KBM-7 (cell line): ENCODE results near the gene SIT1.
"Not testable (repeated sequence)": the region's sequence is repeated elsewhere in the genome, so short reads cannot be mapped to it uniquely, and the experiment has no call there.

Source experiments
- DNase-seq: peaks from one replicate; pipeline ENCODE4 v3.0.0-alpha.2; 2015
- in situ Hi-C: fragments of 300-500 bp; cut with MboI; formaldehyde crosslinking; loops from 2 replicates; pipeline ENCODE4 v1.14.3; 2020; ENCODE audit warnings: low sequenced_read_pairs, low pct_unique_long_range_greater_than_20kb, mixed read lengths

SIT1 gene

DNA sequence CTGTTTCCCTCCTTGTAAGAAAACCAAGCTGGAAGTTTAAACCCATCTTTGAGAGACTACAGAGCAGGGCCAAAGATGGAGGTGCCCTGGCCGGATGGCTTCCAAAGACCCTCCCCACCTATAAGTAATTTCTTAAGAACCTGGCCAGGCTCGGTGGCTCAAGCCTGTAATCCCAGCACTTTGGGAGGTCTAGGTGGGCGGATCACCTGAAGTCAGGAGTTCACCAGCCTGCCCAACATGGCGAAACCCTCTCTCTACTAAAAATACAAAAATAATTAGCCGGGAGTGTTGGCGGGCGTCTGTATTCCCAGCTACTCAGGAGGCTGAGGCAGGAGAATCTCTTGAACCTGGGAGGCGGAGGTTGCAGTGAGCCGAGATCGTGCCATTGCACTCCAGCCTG is 5.0 kb downstream of the SIT1 start:
- DNase-seq, in situ Hi-C loops: not testable (repeated sequence)

DNA sequence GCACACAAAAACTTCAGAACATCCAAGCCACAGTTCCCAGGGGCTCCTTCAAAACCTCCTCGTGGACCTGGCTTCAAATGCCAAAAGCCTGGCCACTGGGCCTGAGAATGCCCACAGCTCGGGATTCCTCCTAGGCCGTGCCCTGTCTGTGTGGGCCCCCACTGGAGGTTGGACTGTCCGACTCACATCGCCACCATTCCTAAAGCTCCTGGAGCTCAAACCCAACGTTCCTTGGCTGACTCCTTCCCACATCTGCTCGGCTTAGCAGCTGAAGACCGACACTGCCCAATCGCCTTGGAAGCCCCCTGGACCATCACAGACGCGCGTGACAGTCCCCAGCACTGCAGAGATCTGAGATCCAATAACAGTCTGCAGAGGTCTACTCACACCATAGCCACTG is 7.7 kb downstream of the SIT1 start:
- no peak for DNase-seq
- in situ Hi-C loops, result no loop called here

DNA sequence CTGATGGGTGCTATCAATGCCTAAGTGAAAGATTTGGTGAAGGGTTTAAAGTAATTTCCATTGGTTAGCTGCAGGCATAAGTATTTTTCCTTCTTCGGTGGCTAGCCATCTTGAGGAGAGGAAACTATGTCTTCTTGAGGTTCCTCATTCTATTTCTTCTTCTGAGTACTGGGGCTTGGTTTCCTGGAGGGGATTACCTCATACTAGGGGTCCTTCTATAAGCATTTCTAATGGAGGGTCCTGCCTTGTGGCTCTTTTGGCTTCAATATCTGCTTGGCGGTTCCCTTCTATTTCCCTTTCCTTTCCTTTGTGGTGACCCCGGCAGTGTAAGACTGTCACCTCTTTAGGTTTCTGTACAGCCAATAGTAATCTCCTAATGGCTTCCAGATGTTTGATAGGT is 9.3 kb downstream of the SIT1 start:
- in situ Hi-C loops, result not testable (repeated sequence)
- peak; percentile 53 for DNase-seq

DNA sequence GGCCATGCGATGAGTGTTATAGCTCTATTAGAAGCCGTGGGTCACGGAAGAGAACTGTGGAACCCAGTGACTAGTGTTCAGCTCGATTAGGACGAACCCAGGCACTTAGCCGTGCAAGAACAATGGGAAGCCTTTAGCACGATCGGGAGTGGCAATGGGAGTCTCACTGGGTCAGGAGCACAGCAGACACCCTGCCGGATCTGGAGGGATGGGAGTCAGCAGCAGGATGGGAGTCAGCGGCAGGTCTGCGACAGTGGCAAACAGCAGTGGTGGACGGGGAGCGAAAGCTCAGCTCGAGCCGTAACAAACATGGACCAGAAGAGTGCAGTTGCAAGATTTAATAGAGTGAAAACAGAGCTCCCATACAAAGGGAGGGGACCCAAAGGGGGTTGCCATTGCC is 10.3 kb downstream of the SIT1 start:
- in situ Hi-C loops, DNase-seq: not testable (repeated sequence)

DNA sequence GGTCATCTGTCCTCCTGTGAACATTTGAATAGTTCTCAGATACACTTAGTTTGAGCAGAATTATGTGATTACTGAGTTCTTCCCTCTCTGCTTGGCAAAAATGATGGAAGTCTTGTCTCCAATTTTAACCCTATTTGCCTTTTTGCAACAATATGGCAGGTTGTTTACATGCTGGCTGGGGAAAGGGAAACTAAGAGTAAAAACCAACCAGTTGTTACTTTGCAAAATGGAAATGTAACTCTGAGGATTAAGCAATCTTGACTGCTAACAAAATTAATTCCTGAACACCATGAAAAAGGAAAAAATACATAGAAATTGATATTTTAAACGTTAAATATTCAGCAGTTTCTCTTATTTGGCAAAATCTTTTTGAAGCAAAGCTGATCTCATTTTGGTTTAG is 11.1 kb downstream of the SIT1 start:
- in situ Hi-C loops, result no loop called here
- DNase-seq, result no peak

DNA sequence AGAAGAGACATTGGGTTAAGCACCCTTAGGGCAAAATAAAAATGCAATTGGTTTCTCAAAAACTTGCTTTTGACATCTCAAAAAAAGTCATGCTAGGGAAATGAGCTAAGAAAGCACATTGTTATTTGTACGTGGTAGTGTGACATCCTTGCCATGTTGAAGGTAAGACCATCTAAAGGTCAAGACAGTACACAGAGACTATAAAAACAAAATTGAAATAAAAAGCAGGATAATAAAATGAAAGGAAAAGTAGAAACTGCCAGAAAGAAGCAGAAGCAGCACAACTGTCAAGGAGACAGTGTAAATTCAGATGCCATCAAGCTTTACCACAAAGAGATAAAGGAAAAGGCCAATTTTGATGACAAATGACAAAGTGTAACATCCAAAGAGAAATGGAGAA is 11.5 kb downstream of the SIT1 start:
- DNase-seq, in situ Hi-C loops: not testable (repeated sequence)

DNA sequence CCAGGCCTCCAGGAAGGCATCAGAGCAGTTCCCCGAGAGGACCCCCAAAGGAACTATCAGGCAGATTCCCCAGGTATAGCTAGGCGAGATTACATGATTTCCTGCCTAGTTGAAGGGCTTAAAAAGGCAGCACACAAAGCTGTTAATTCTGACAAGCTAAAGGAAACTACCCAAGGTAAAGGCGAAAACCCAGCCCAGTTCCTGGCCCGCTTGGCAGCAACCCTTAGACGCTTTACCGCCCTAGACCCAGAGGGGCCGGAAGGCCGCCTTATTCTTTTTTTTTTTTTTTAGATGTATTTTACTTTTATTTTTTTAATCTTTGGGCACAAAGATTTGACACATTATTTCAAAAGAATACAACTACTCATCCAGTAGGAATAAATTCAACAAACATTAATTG is 12.0 kb downstream of the SIT1 start:
- DNase-seq, in situ Hi-C loops: not testable (repeated sequence)

DNA sequence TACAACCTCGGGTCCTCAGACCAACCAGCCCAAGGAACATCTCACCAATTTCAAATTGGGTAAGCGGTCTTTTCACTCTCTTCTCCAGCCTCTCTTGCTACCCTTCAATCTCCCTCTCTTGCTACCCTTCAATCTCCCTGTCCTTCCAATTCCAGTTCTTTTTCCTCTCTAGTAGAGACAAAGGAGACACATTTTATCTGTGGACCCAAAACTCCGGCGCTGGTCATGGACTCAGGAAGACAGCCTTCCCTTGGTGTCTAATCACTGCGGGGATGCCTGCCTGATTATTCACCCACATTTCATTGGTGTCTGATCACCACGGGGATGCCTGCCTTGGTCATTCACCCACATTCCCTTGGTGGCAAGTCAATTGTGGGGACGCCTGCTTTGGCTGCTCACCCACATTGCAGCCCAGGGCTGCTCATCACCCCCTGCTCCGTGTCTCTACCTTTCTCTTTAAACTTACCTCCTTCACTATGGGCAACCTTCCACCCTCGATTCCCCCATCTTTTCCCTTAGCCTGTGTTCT is 13.2 kb downstream of the SIT1 start:
- DNase-seq, in situ Hi-C loops: not testable (repeated sequence)

DNA sequence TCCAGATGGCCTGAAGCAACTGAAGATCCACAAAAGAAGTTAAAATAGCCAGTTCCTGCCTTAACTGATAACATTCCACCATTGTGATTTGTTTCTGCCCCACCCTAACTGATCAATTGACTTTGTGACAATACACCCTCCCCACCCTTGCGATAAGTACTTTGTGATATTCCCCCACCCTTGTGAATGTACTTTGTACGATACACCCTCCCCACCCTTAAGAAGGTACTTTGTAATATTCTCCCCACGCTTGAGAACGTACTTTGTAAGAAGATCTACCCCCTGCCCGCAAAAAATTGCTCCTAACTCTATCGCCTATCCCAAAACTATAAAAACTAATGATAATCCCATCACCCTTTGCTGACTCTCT is 13.9 kb downstream of the SIT1 start:
- DNase-seq, in situ Hi-C loops: not testable (repeated sequence)

DNA sequence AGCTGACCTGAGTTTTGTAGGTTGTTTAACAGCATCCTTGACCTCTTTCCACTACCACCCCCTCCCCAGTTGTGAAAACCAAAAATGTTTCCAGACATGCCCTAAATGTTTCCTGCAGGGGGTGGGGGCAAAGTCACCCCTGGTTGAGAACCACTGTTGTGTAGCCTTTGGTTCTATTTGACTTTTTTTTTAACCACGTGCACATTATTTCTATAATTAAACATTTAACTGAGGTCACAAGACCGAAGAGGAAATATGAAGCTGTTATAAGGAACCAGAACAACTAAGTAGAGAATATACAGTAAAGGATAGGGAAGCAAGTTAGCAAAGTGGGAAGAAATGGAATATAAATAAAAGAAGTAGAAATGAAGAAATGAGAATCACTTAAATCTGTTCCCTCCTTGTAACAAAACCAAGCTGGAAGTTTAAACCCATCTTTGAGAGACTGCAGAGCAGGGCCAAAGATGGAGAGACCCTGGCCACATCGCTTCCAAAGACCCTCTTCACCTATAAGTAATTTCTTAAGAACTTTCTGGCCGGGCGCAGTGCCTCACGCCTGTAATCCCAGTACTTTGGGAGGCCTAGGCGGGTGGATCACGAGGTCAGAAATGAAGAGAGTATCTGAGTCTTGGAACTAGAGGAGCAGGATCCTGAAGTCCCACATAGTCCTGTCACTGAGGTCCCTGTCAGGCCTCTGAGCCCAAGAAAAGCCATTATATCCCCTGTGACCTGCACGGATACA is 14.4 kb downstream of the SIT1 start:
- in situ Hi-C loops, result no loop called here
- no peak for DNase-seq

DNA sequence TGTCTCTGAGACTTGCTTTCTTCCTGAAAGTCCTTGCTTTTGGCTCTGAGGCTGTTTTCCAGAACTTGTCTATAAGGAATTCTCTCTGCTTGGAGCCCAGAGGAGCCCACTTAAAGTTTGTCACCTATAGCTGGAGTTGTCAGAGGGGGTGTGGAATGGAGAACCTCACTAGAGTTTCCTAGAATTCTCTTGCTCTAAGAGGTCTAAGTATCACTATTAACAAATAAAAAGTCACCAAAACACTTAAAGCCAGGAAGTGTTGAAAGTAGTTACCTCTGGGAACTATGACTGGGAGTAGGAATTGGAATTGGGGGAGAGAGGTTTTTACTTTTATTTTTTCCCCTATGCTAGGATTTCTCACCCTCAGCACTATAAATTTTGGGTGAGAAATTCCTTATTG is 15.0 kb downstream of the SIT1 start:
- in situ Hi-C loops, result no loop called here
- no peak for DNase-seq

DNA sequence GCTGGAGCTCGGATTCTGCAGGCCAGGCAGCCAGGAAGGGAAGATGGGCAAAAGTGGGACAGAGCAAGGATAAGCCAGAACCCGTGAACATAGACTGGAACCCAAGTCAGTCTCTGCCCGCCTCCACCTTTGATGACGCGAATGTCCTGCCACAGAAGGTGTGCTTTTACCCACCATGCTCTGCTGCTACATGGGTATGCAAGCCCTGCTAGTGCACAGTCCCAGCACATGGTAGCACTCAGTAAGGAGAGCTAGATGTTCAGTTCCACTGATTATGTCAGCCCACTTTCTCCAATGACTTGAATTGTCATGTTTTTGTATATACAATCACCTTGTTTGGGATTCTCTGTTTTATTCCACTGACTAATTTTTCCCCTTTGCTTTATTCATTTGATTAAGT is 21.1 kb downstream of the SIT1 start:
- DNase-seq, result no peak
- in situ Hi-C loops, result no loop called here

DNA sequence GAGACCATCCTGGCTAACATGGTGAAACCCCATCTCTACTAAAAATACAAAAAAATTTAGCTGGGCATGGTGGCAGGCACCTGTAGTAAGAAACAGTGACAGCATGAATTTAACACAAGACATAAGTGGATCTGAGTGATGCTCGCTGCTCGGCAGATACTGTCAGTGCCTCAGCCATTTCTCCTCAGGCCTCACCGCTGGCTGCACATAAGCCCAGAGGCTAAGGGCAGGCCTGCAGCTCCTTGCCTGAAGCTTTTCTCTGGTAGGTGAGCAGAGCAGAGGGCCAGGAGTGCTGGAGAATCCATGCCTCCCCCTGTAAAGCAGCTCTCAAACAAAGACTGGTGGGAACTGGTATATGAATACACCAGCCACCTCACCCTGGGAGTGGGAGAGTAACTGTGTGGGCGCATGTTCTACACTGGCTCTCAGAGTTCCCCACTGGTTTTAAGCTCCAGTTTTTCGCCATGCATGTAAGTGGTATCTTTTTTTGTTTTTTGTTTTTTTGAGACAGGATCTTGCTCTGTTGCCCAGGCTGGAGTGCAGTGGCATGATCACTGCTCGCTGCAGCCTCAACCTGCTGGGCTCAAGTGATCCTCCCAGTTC is 22.2 kb downstream of the SIT1 start:
- in situ Hi-C loops, result no loop called here
- no peak for DNase-seq

DNA sequence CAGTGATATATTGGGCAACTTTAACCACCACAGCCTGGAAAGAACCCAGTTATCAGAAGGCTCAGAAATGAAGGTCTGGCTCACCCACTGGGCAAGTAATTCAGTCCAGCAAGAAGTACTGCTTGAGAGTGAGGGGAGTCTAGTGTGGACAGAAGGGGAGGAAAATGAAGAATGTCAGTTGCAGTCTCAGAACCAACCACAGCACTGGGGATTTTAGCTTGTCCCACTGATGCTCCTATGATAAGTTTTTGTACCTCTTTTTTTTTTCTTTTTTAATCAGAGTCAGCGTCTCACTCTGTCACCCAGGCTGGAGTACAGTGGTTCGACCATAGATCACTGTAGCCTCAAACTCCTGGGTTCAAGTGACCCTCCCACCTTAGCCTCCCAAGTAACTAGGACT is 23.2 kb downstream of the SIT1 start:
- no peak for DNase-seq

DNA sequence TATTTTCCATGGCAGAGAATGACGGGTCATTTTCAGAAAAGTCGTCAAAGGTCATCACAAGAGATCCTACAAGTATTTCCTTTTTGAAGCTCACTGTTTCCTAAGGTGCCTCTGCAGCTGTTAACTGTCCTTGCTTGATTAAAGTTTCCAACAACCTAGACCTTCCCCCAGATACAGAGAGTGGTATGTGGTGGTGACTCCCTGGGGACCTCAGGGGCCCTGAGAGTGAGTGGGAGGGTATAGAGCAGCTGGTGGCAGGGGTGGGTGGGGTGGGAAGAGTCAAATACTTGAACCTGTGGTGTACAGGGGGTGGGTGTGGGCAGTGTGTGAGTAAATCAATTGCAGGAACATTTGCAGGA is 31.0 kb downstream of the SIT1 start:
- DNase-seq, result no peak
- in situ Hi-C loops, result no loop called here

More for the DNA sequence above, 23.2 kb downstream of the SIT1 start:
- in situ Hi-C loops, result no loop called here

DNA sequence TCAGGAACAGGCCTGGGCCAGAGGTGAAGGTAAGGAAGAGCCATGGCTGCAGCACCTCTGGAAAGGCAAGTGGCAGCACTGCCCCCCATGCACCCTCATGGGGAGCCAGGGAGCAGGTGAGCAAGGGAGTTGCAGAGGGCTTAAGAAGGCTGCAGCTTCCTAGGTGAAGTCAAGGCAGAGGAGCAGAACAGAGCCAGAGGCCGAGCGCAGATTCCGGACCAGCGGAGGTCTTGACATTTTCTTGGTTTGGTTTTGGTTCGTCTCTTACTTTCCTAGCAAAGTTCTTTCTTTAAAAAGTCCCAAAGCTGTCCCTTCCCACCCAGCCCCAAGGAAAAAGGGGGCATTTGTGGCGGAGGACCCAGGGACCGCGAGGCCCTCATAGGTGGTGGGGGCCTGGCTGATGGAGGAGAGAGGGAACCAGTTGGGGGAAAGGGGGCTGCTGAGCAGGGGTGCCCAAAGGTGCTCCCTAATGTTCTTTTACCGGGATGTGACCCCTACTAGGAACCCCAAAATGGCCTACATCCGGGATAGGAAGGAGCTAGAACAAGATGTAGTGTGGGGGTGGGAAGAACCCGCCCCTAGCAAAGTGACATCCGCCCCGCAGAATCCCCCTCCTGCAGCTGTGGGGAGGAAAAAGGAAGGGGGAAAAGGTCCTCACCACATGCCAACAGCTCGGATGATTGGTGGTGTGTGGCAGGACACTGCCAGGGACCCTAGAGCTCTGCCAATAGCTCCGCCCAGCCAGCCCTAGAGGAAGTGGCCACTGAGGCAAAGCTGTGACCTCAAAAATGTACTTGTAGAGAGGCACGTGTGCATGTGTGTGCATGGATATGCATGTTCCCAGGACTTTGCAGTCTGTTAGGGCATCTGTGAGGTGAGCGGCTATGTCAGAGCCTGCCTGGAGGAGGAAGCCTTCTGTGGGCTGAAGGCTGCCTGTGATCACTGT is 31.6 kb downstream of the SIT1 start:
- DNase-seq, result peak; percentile 93
- in situ Hi-C loops, result no loop called here

DNA sequence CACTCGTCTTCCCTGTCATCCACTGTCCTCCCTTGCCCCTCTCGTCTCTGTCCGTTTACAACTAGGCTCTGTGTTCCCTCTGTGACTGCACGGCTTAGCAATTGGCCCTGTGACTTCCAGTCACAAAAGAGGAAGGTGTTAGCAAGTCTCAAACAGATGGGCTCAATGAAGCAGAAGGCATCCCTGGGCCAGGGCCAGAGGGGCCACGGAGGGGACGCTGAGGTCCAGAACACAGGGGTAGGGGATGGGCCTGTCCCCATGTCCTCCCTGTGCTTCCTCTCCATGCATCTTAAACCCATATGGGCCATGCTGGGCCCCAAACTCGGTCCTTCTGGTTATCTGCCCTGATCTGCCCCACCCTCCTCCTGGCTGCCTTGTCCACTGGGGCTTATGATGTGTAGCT is 32.4 kb downstream of the SIT1 start, which contains the start of gene CD72:
Gene CD72, minus strand, starts transcription at position 89 of the 403 bp plus-strand sequence. CDS start 110 bp downstream, outside the sequence.
- in situ Hi-C loops, result no loop called here
- DNase-seq, result peak; percentile 86

DNA sequence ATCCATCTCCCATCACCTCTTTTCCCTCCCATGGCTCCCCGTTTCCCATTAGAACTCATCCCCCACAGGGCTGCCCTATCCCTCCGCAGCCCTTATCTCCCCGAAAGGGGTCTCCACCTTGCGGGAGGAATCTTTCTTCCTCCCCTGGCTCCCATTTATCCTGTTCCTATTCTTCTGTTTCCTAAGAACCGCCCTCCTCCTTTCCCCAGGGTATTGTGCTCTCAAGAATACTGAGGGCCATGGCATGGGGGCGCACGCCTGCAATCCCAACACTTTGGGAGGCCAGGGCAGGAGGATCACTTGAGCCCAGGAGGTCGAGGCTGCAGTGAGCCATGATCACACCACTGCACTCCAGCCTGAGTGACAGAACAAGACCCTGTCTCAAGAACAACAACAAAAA is 33.2 kb downstream of the SIT1 start:
- in situ Hi-C loops, result no loop called here
- DNase-seq, result no peak

DNA sequence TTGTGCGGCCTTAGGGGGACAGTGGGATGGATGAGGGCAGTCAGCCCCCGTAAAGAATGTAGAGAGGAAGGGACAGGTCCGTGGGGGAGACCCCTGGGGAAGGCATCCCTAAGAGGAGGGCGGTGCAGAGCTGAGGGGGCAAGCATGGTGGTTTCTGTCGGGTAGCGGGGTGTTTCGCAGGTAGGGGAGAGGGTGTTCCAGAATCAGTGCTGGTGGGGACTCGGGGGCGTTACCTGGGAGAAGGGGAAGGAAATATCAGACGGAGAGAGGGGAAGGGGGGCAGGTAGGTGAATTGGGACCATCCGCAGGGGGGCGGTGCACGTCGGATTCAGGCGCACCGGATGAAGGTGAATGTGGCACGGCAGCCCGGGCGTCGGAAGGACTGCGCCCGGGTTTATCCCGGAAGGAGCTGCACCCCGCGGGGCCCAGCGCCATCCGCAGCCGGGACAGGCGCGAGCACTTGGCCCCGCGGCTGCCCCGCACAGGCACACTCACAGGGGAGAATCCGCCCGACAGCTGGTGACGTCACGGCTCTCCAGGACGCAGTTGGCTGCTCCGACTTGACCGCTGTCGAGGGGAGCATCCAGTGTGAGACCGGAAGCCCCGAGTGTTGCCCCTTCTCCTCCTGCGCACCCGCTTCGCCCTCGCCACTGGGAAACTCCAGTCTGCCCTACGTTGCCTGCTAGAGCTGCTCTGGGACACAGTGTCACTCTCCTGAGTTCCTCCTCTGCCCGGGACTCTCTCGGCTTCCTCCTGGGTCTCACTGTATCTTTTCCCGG is 33.9 kb downstream of the SIT1 start:
- in situ Hi-C loops, result no loop called here

More for the DNA sequence above, 33.9 kb downstream of the SIT1 start:
- DNase-seq, result peak; percentile 57
